SK-N-SH treated with all-trans-retinoic acid at 6 μM for 48 hours (cell line): ENCODE results near the gene SPTSSA.

ENCODE experiments used
- ATAC-seq: fragments of 200-7000 bp; cut with Tn5 transposase; 3 replicates; pipeline ENCODE4 v1.9.1; 2020; ENCODE audit warnings: mild to moderate bottlenecking, moderate library complexity
- ARNTL ChIP-seq: fragments of 450-650 bp; formaldehyde crosslinking; IDR thresholded peaks from 2 replicates; pipeline ENCODE4 v1.5.0; 2020; ENCODE audit warnings: low read depth, mild to moderate bottlenecking, moderate library complexity, borderline replicate concordance
- BACH2 ChIP-seq: fragments of 250-450 bp; sonication (Bioruptor Pico); IDR thresholded peaks from 2 replicates; pipeline ENCODE4 v1.9.0; 2021; ENCODE audit warnings: mild to moderate bottlenecking, borderline replicate concordance
- CREB5 ChIP-seq: fragments of 250-450 bp; sonication (Bioruptor Pico); IDR thresholded peaks from 2 replicates; pipeline ENCODE4 v1.5.1; 2020; ENCODE audit warnings: low read depth, mild to moderate bottlenecking, moderate library complexity
- CSDC2 ChIP-seq: fragments of 250-450 bp; sonication (Bioruptor Pico); IDR thresholded peaks from 2 replicates; pipeline ENCODE4 v1.5.0; 2020; ENCODE audit warnings: mild to moderate bottlenecking, moderate library complexity
- CSRNP3 ChIP-seq: fragments of 250-450 bp; sonication (Bioruptor Pico); IDR thresholded peaks from 2 replicates; pipeline ENCODE4 v1.5.1; 2021; ENCODE audit warnings: mild to moderate bottlenecking, moderate library complexity
- ESRRG ChIP-seq: fragments of 250-450 bp; sonication (Bioruptor Pico); IDR thresholded peaks from 2 replicates; pipeline ENCODE4 v1.6.1; 2021; ENCODE audit warnings: mild to moderate bottlenecking
- GLIS3 ChIP-seq: fragments of 250-450 bp; sonication (Bioruptor Pico); IDR thresholded peaks from 2 replicates; pipeline ENCODE4 v1.5.0; 2020; ENCODE audit warnings: mild to moderate bottlenecking, moderate library complexity
- ISL1 ChIP-seq: fragments of 250-450 bp; sonication (Bioruptor Pico); IDR thresholded peaks from 2 replicates; pipeline ENCODE4 v2.1.2; 2022; ENCODE audit warnings: mild to moderate bottlenecking, moderate library complexity
- OSR1 ChIP-seq: fragments of 250-450 bp; sonication (Bioruptor Pico); IDR thresholded peaks from 2 replicates; pipeline ENCODE4 v1.8.0; 2022; ENCODE audit warnings: moderate library complexity, mild to moderate bottlenecking, inconsistent platforms
- PATZ1 ChIP-seq: fragments of 250-450 bp; sonication (Bioruptor Pico); IDR thresholded peaks from 2 replicates; pipeline ENCODE4 v1.8.0; 2020; ENCODE audit warnings: mild to moderate bottlenecking, moderate library complexity, borderline replicate concordance
- POU6F1 ChIP-seq: fragments of 250-450 bp; sonication (Bioruptor Pico); IDR thresholded peaks from 2 replicates; pipeline ENCODE4 v1.8.0; 2021; ENCODE audit warnings: low read depth, mild to moderate bottlenecking, moderate library complexity, borderline replicate concordance
- PPARA ChIP-seq: fragments of 250-450 bp; sonication (Bioruptor Pico); IDR thresholded peaks from 2 replicates; pipeline ENCODE4 v1.5.0; 2020; ENCODE audit warnings: mild to moderate bottlenecking, borderline replicate concordance
- RARB ChIP-seq: fragments of 250-450 bp; sonication (Bioruptor Pico); IDR thresholded peaks from 2 replicates; pipeline ENCODE4 v1.8.0; 2021; ENCODE audit warnings: mild to moderate bottlenecking, moderate library complexity
- TCF4 ChIP-seq: fragments of 250-450 bp; sonication (Bioruptor Pico); IDR thresholded peaks from 2 replicates; pipeline ENCODE4 v1.8.0; 2021; ENCODE audit warnings: mild to moderate bottlenecking, moderate library complexity, borderline replicate concordance
- TOX ChIP-seq: fragments of 250-450 bp; sonication (Bioruptor Pico); IDR thresholded peaks from 2 replicates; pipeline ENCODE4 v1.8.0; 2021; ENCODE audit warnings: mild to moderate bottlenecking, moderate library complexity, borderline replicate concordance
- TSHZ2 ChIP-seq: fragments of 250-450 bp; sonication (Bioruptor Pico); IDR thresholded peaks from 2 replicates; pipeline ENCODE4 v1.5.0; 2020; ENCODE audit warnings: mild to moderate bottlenecking, moderate library complexity
- ZC3H10 ChIP-seq: fragments of 250-450 bp; sonication (Bioruptor Pico); IDR thresholded peaks from 2 replicates; pipeline ENCODE4 v1.5.1; 2021; ENCODE audit warnings: mild to moderate bottlenecking, moderate library complexity
- ZFP3 ChIP-seq: fragments of 250-450 bp; sonication (Bioruptor Pico); IDR thresholded peaks from 2 replicates; pipeline ENCODE4 v1.5.0; 2020; ENCODE audit warnings: mild to moderate bottlenecking, moderate library complexity
- ZFP30 ChIP-seq: fragments of 450-650 bp; formaldehyde crosslinking; IDR thresholded peaks from 2 replicates; pipeline ENCODE4 v1.5.0; 2022; ENCODE audit warnings: mild to moderate bottlenecking, moderate library complexity
- ZNF565 ChIP-seq: fragments of 450-650 bp; formaldehyde crosslinking; conservative IDR thresholded peaks from 2 replicates; pipeline ENCODE4 v1.5.0; 2020; ENCODE audit warnings: low read depth, mild to moderate bottlenecking, moderate library complexity
- ZNF70 ChIP-seq: fragments of 450-650 bp; formaldehyde crosslinking; IDR thresholded peaks from 2 replicates; pipeline ENCODE4 v1.5.0; 2020; ENCODE audit warnings: mild to moderate bottlenecking, moderate library complexity
- ZNF8 ChIP-seq: fragments of 450-650 bp; formaldehyde crosslinking; IDR thresholded peaks from 2 replicates; pipeline ENCODE4 v1.5.0; 2020; ENCODE audit warnings: mild to moderate bottlenecking, moderate library complexity

Gene SPTSSA

GRCh38 chr14:34474187-34474679 is 12.2 kb upstream of the SPTSSA start:
- ATAC-seq, result no peak
- TF ChIP-seq RARB (CRISPR knock-in tag) (no peak), TOX (CRISPR knock-in tag) (no peak), OSR1 (CRISPR knock-in tag) (no peak), ZNF8 (no peak), PATZ1 (CRISPR knock-in tag) (no peak), ESRRG (CRISPR knock-in tag) (no peak), ISL1 (no peak), TCF4 (CRISPR knock-in tag) (no peak), ARNTL (CRISPR knock-in tag) (no peak), GLIS3 (CRISPR knock-in tag) (no peak), POU6F1 (no peak), ZNF70 (CRISPR knock-in tag) (no peak), CREB5 (CRISPR knock-in tag) (no peak), BACH2 (CRISPR knock-in tag) (no peak)

- no peak for TF ChIP-seq ZNF8
- no peak for TF ChIP-seq PPARA (CRISPR knock-in tag)
- no peak for TF ChIP-seq CSRNP3 (CRISPR knock-in tag)
- TF ChIP-seq TCF4 (CRISPR knock-in tag), result no peak
- no peak for ATAC-seq
These were observed 10.8 kb upstream of the SPTSSA start for GRCh38 chr14:34472706-34473279.

GRCh38 chr14:34470319-34470718 is 8.3 kb upstream of the SPTSSA start:
- TF ChIP-seq ZFP30 (CRISPR knock-in tag), result no peak
- TF ChIP-seq CSDC2, result no peak
- TF ChIP-seq RARB (CRISPR knock-in tag), result no peak
- TF ChIP-seq ESRRG (CRISPR knock-in tag), result no peak
- no peak for TF ChIP-seq ZC3H10 (CRISPR knock-in tag)
- no peak for TF ChIP-seq GLIS3 (CRISPR knock-in tag)
- TF ChIP-seq POU6F1, result no peak
- no peak for TF ChIP-seq TSHZ2 (CRISPR knock-in tag)
- TF ChIP-seq OSR1 (CRISPR knock-in tag), result no peak
- TF ChIP-seq ZNF70 (CRISPR knock-in tag), result no peak
- TF ChIP-seq ZFP3 (CRISPR knock-in tag), result no peak
- TF ChIP-seq TCF4 (CRISPR knock-in tag), result no peak
- no peak for TF ChIP-seq TOX (CRISPR knock-in tag)
- TF ChIP-seq ISL1, result no peak
- TF ChIP-seq ARNTL (CRISPR knock-in tag), result no peak
- no peak for TF ChIP-seq ZNF565 (CRISPR knock-in tag)
- TF ChIP-seq BACH2 (CRISPR knock-in tag), result no peak
- TF ChIP-seq PPARA (CRISPR knock-in tag), result no peak
- no peak for TF ChIP-seq ZNF8
- TF ChIP-seq, all 23 proteins: peak for 0
- ATAC-seq, result no peak
